ENCODE results near the gene ABCA7. TPM values are rescaled to one million over a fixed set of nuclear protein-coding genes. Genes with fewer than 3 reads are reported as not detected.

The ABCA7 gene
- total and polyA plus RNA-seq, 4 donors = 3.0 to 60.9 (median 4.8) TPM

DNA sequence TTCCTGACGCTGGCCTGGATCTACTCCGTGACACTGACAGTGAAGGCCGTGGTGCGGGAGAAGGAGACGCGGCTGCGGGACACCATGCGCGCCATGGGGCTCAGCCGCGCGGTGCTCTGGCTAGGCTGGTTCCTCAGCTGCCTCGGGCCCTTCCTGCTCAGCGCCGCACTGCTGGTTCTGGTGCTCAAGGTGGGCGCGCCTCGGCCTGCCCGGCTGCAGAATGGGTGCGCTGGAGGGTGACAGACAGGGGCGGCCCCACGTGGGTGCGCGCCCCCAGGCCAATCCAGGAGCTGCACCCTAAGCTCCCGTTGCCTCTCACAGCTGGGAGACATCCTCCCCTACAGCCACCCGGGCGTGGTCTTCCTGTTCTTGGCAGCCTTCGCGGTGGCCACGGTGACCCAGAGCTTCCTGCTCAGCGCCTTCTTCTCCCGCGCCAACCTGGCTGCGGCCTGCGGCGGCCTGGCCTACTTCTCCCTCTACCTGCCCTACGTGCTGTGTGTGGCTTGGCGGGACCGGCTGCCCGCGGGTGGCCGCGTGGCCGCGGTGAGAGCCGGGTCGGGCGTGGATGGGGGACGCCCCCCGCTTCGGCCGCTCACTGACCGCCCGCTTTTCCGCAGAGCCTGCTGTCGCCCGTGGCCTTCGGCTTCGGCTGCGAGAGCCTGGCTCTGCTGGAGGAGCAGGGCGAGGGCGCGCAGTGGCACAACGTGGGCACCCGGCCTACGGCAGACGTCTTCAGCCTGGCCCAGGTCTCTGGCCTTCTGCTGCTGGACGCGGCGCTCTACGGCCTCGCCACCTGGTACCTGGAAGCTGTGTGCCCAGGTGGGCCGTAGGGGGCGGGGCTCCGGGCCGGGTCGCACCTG is 7.2 kb downstream of the ABCA7 start:
- peaks cover 0 to 2% (median 0%) of the 10 kb centered on the region in 4 donors for H3K4me1 ChIP-seq (ENCODE audit: control insufficient read depth in 4 of 4, insufficient read depth in 4 of 4, low read length in 3 of 4)
- H3K27ac ChIP-seq (ENCODE audit: low read depth in 1 of 2, low read length in 2 of 2) = no peak overlapping the region
- H3K27me3 ChIP-seq (ENCODE audit: control insufficient read depth in 4 of 4, insufficient read depth in 4 of 4, low read length in 3 of 4) = no peaks in the 10 kb centered on the region
- H3K9me3 ChIP-seq (ENCODE audit: control insufficient read depth in 4 of 4, low read length in 3 of 4) = no peaks in the 10 kb centered on the region
- no peak for TF ChIP-seq FOXA2 (IDR thresholded peaks at IDR 0.05)
- no peak for TF ChIP-seq NR2F2 (IDR thresholded peaks at IDR 0.05)
- no peak for TF ChIP-seq ATF3 (IDR thresholded peaks at IDR 0.05)
- TF ChIP-seq, protein P1, sequence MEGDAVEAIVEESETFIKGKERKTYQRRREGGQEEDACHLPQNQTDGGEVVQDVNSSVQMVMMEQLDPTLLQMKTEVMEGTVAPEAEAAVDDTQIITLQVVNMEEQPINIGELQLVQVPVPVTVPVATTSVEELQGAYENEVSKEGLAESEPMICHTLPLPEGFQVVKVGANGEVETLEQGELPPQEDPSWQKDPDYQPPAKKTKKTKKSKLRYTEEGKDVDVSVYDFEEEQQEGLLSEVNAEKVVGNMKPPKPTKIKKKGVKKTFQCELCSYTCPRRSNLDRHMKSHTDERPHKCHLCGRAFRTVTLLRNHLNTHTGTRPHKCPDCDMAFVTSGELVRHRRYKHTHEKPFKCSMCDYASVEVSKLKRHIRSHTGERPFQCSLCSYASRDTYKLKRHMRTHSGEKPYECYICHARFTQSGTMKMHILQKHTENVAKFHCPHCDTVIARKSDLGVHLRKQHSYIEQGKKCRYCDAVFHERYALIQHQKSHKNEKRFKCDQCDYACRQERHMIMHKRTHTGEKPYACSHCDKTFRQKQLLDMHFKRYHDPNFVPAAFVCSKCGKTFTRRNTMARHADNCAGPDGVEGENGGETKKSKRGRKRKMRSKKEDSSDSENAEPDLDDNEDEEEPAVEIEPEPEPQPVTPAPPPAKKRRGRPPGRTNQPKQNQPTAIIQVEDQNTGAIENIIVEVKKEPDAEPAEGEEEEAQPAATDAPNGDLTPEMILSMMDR (IDR thresholded peaks at IDR 0.05; ENCODE audit: low read depth, low read length, missing input control) = no peak
- TF ChIP-seq RXRA (IDR thresholded peaks at IDR 0.05) = no peak
- TF ChIP-seq RAD21 (IDR thresholded peaks at IDR 0.05) = no peak
- no peak for TF ChIP-seq YY1 (IDR thresholded peaks at IDR 0.05)
- no peak for TF ChIP-seq ZBTB33 (IDR thresholded peaks at IDR 0.05)
- H3K9ac ChIP-seq (ENCODE audit: low read depth in 1 of 2, low read length in 2 of 2) = no peak overlapping the region
- no peak for DNase-seq (ENCODE audit: low spot score)
- H3K36me3 ChIP-seq (ENCODE audit: control insufficient read depth in 4 of 4, insufficient read depth in 3 of 4, low read depth in 1 of 4, low read length in 3 of 4) = peaks cover 0 to 3% (median 0%) of the 10 kb centered on the region in 4 donors
- WGBS = 94% methylated on average over 77 of the region's 77 CpGs
- H3K4me3 ChIP-seq (ENCODE audit: low read depth in 1 of 3, low read length in 3 of 3) = no peak overlapping the region

- H3K36me3 ChIP-seq (ENCODE audit: control insufficient read depth in 4 of 4, insufficient read depth in 3 of 4, low read depth in 1 of 4, low read length in 3 of 4) = peaks cover 0 to 3% (median 0%) of the 10 kb centered on the region in 4 donors
- no peak overlapping the region for H3K4me3 ChIP-seq (ENCODE audit: low read depth in 1 of 3, low read length in 3 of 3)
- no peak for DNase-seq (ENCODE audit: low spot score)
- H3K27ac ChIP-seq (ENCODE audit: low read depth in 1 of 2, low read length in 2 of 2) = no peak overlapping the region
- TF ChIP-seq RAD21 (IDR thresholded peaks at IDR 0.05) = no peak
- no peak for TF ChIP-seq GABPA (IDR thresholded peaks at IDR 0.05 in 1 of 2, conservative IDR thresholded peaks at IDR 0.05 in 1 of 2)
- TF ChIP-seq, protein P1 (IDR thresholded peaks at IDR 0.05; ENCODE audit: low read depth, low read length, missing input control) = no peak
- no peak for TF ChIP-seq EGR1 (IDR thresholded peaks at IDR 0.05; ENCODE audit: low read depth in 2 of 2)
- 91% methylated on average over 20 of the region's 20 CpGs for WGBS
- H3K9me3 ChIP-seq (ENCODE audit: control insufficient read depth in 4 of 4, low read length in 3 of 4) = no peaks in the 10 kb centered on the region
- no peak overlapping the region for H3K9ac ChIP-seq (ENCODE audit: low read depth in 1 of 2, low read length in 2 of 2)
- peaks cover 0 to 2% (median 0%) of the 10 kb centered on the region in 4 donors for H3K4me1 ChIP-seq (ENCODE audit: control insufficient read depth in 4 of 4, insufficient read depth in 4 of 4, low read length in 3 of 4)
- no peaks in the 10 kb centered on the region for H3K27me3 ChIP-seq (ENCODE audit: control insufficient read depth in 4 of 4, insufficient read depth in 4 of 4, low read length in 3 of 4)
Measured at GRCh38 chr19:1047696-1048147, 7.8 kb downstream of the ABCA7 start.
